ENCODE results near the gene ZNF541. TPM values are rescaled to one million over a fixed set of nuclear protein-coding genes. Genes with fewer than 3 reads are reported as not detected.

The ZNF541 gene
- polyA plus RNA-seq (2012; ENCODE audit: missing spikeins): 0.15 TPM

- no peak for FAIRE-seq
- TF ChIP-seq TAF1 (IDR thresholded peaks at IDR 0.05; ENCODE audit: borderline replicate concordance, low read depth, low read length) (no peak), POLR2AphosphoS5 (IDR thresholded peaks at IDR 0.05; ENCODE audit: low read depth, low read length) (no peak), POLR2A (IDR thresholded peaks at IDR 0.05; ENCODE audit: low read depth, low read length) (no peak)
- no peak for DNase-seq (ENCODE audit: insufficient read length)
Measured at GRCh38 chr19:47573071-47574026, at the start of gene ZNF541. Gene ZNF541, minus strand, starts transcription at chr19:47573148. Its CDS starts 17,292 bp downstream, at chr19:47555856.

GRCh38 chr19:47619763-47620162, 46.8 kb upstream of the ZNF541 start:
- DNase-seq (ENCODE audit: insufficient read length): no peak
- FAIRE-seq: no peak
- no peak for TF ChIP-seq POLR2AphosphoS5 (IDR thresholded peaks at IDR 0.05; ENCODE audit: low read depth, low read length)

- TF ChIP-seq POLR2A (IDR thresholded peaks at IDR 0.05; ENCODE audit: low read depth, low read length) (no peak), POLR2AphosphoS5 (IDR thresholded peaks at IDR 0.05; ENCODE audit: low read depth, low read length) (no peak), TAF1 (IDR thresholded peaks at IDR 0.05; ENCODE audit: borderline replicate concordance, low read depth, low read length) (no peak)
- DNase-seq (ENCODE audit: insufficient read length) (no peak), FAIRE-seq (no peak)
Measured at GRCh38 chr19:47618771-47619170, 45.8 kb upstream of the ZNF541 start.

- FAIRE-seq (no peak), DNase-seq (ENCODE audit: insufficient read length) (no peak)
- TF ChIP-seq POLR2A (IDR thresholded peaks at IDR 0.05; ENCODE audit: low read depth, low read length) (no peak), TAF1 (IDR thresholded peaks at IDR 0.05; ENCODE audit: borderline replicate concordance, low read depth, low read length) (no peak), POLR2AphosphoS5 (IDR thresholded peaks at IDR 0.05; ENCODE audit: low read depth, low read length) (no peak)
Measured at GRCh38 chr19:47615714-47616113, 42.8 kb upstream of the ZNF541 start.

- TF ChIP-seq POLR2A (IDR thresholded peaks at IDR 0.05; ENCODE audit: low read depth, low read length) (no peak), POLR2AphosphoS5 (IDR thresholded peaks at IDR 0.05; ENCODE audit: low read depth, low read length) (no peak), TAF1 (IDR thresholded peaks at IDR 0.05; ENCODE audit: borderline replicate concordance, low read depth, low read length) (no peak)
- no peak for DNase-seq (ENCODE audit: insufficient read length)
- FAIRE-seq: no peak
Measured at GRCh38 chr19:47615230-47615629, 42.3 kb upstream of the ZNF541 start.

GRCh38 chr19:47614559-47614958, 41.6 kb upstream of the ZNF541 start:
- TF ChIP-seq TAF1 (IDR thresholded peaks at IDR 0.05; ENCODE audit: borderline replicate concordance, low read depth, low read length) (no peak), POLR2AphosphoS5 (IDR thresholded peaks at IDR 0.05; ENCODE audit: low read depth, low read length) (no peak), POLR2A (IDR thresholded peaks at IDR 0.05; ENCODE audit: low read depth, low read length) (no peak)
- DNase-seq (ENCODE audit: insufficient read length) (no peak), FAIRE-seq (no peak)

GRCh38 chr19:47614021-47614295, 41.0 kb upstream of the ZNF541 start:
- FAIRE-seq: no peak
- DNase-seq (ENCODE audit: insufficient read length): no peak
- no peak for TF ChIP-seq POLR2A (IDR thresholded peaks at IDR 0.05; ENCODE audit: low read depth, low read length)
- no peak for TF ChIP-seq POLR2AphosphoS5 (IDR thresholded peaks at IDR 0.05; ENCODE audit: low read depth, low read length)
- TF ChIP-seq TAF1 (IDR thresholded peaks at IDR 0.05; ENCODE audit: borderline replicate concordance, low read depth, low read length): no peak

- FAIRE-seq (no peak), DNase-seq (ENCODE audit: insufficient read length) (no peak)
- no peak for TF ChIP-seq POLR2A (IDR thresholded peaks at IDR 0.05; ENCODE audit: low read depth, low read length)
- no peak for TF ChIP-seq POLR2AphosphoS5 (IDR thresholded peaks at IDR 0.05; ENCODE audit: low read depth, low read length)
- TF ChIP-seq TAF1 (IDR thresholded peaks at IDR 0.05; ENCODE audit: borderline replicate concordance, low read depth, low read length): no peak
Measured at GRCh38 chr19:47613165-47614020, 40.4 kb upstream of the ZNF541 start.

- FAIRE-seq (no peak), DNase-seq (ENCODE audit: insufficient read length) (no peak)
- TF ChIP-seq TAF1 (IDR thresholded peaks at IDR 0.05; ENCODE audit: borderline replicate concordance, low read depth, low read length) (no peak), POLR2AphosphoS5 (IDR thresholded peaks at IDR 0.05; ENCODE audit: low read depth, low read length) (no peak), POLR2A (IDR thresholded peaks at IDR 0.05; ENCODE audit: low read depth, low read length) (no peak)
Measured at GRCh38 chr19:47610902-47611301, 38.0 kb upstream of the ZNF541 start.

GRCh38 chr19:47609906-47610894, 37.3 kb upstream of the ZNF541 start:
- no peak for FAIRE-seq
- TF ChIP-seq POLR2AphosphoS5 (IDR thresholded peaks at IDR 0.05; ENCODE audit: low read depth, low read length) (no peak), TAF1 (IDR thresholded peaks at IDR 0.05; ENCODE audit: borderline replicate concordance, low read depth, low read length) (no peak), POLR2A (IDR thresholded peaks at IDR 0.05; ENCODE audit: low read depth, low read length) (no peak)
- no peak for DNase-seq (ENCODE audit: insufficient read length)

Data from GM12892 (cell line).